ENCODE measurements around the gene ATP8B4.

DNA sequence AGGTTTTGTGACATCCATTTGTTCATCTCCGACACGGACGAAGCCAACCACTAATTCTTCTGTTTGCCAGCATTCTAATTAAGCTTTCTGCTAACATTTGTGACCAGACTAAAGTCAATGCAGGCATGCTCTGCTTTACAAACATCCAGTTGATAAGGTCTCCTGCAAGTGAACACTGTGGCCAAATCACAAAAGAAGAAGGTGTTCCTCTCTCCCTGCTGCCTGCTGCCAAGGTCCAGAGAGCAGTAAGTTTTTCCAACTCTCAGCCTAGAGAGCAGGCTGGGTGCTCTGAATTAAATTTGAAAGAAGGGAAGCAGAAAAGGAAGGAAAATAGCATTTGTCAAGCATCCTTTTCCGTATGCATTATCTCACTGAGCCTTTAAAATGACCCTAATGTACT, 133.6 kb downstream of the ATP8B4 start:
- no peak for TF ChIP-seq POLR2A (IDR thresholded peaks at IDR 0.05)
- TF ChIP-seq, protein P1, sequence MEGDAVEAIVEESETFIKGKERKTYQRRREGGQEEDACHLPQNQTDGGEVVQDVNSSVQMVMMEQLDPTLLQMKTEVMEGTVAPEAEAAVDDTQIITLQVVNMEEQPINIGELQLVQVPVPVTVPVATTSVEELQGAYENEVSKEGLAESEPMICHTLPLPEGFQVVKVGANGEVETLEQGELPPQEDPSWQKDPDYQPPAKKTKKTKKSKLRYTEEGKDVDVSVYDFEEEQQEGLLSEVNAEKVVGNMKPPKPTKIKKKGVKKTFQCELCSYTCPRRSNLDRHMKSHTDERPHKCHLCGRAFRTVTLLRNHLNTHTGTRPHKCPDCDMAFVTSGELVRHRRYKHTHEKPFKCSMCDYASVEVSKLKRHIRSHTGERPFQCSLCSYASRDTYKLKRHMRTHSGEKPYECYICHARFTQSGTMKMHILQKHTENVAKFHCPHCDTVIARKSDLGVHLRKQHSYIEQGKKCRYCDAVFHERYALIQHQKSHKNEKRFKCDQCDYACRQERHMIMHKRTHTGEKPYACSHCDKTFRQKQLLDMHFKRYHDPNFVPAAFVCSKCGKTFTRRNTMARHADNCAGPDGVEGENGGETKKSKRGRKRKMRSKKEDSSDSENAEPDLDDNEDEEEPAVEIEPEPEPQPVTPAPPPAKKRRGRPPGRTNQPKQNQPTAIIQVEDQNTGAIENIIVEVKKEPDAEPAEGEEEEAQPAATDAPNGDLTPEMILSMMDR (IDR thresholded peaks at IDR 0.05 in 8 of 11, conservative IDR thresholded peaks at IDR 0.05 in 3 of 11): no peak

Data from spleen (tissue), 7 donors.